Heart right ventricle (tissue), 16 donors: ENCODE measurements around the gene PLCD3. TPM values are rescaled to one million over a fixed set of nuclear protein-coding genes. Genes with fewer than 3 reads are reported as not detected.

Experiments used
- ATAC-seq, 8 donors: fragments of 200-7000 bp; cut with Tn5 transposase; one replicate each; pipeline ENCODE4 v1.9.1; 2020; ENCODE audit warnings: mild to moderate bottlenecking in 8 of 8, moderate library complexity in 8 of 8, moderate number of reproducible peaks in 1 of 8
- DNase-seq, 2 donors: peaks; one replicate each; pipeline ENCODE4 v3.0.0-alpha.2; 2020
- H3K27ac ChIP-seq, 10 donors: fragments of 200-600 bp; sonication (generic) in 2 of 10; one replicate each; pipeline versions ENCODE4 v1.5.0 to v1.8.0; 2020 to 2022; ENCODE audit warnings: mild to moderate bottlenecking in 3 of 10
- H3K27me3 ChIP-seq, 7 donors: fragments of 200-600 bp; one replicate each; pipeline ENCODE4 v1.8.0; 2021 to 2022; ENCODE audit warnings: mild to moderate bottlenecking in 2 of 7
- H3K36me3 ChIP-seq, 9 donors: fragments of 200-600 bp; sonication (generic) in 1 of 9; one replicate each; pipeline versions ENCODE4 v1.5.0 to v1.8.0; 2020 to 2022; ENCODE audit warnings: mild to moderate bottlenecking in 2 of 9
- H3K4me1 ChIP-seq, 9 donors: fragments of 200-600 bp; sonication (generic) in 1 of 9; one replicate each; pipeline versions ENCODE4 v1.5.0 to v1.8.0; 2020 to 2022; ENCODE audit warnings: mild to moderate bottlenecking in 4 of 9
- H3K4me3 ChIP-seq, 10 donors: fragments of 200-600 bp; sonication (generic) in 2 of 10; one replicate each; pipeline versions ENCODE4 v1.5.0 to v1.8.0; 2020 to 2022; ENCODE audit warnings: mild to moderate bottlenecking in 7 of 10, moderate library complexity in 2 of 10
- H3K9me3 ChIP-seq, 11 donors: fragments of 200-600 bp in 10 of 11; sonication (generic) in 2 of 11; one replicate each; pipeline versions ENCODE4 v1.5.0 to v1.8.0; 2013 to 2022; ENCODE audit warnings: mild to moderate bottlenecking in 2 of 11, control low read depth in 1 of 11, moderate library complexity in 1 of 11
- WGBS, 2 donors: extraction: QIAGEN DNeasy Blood & Tissue Kit; methylation state at CpG; one replicate each; pipeline ENCODE4 v1.1.7; 2013; ENCODE audit warnings: inconsistent platforms in 1 of 2; 5-methylcytosine and 5-hydroxymethylcytosine counted together
- intact Hi-C, 10 donors: fragments of 100-400 bp; cut with DNase I; formaldehyde crosslinking; loops; one replicate each; pipeline versions ENCODE4 v1.11.1 to v1.14.2; 2022
- polyA plus RNA-seq, 2 donors: library from polyadenylated mRNA; stranded (reverse); fragments of 200-250 nt; gene quantifications; one replicate each; pipeline ENCODE4 v1.2.3, GENCODE V29; 2013
- total RNA-seq, 10 donors: library from RNA; stranded (reverse); fragmentation: NEBNext Ultra II Directional in 3 of 10; extraction: Animal tissue kit (Norgen Biotek cat#: 25700) in 3 of 10; gene quantifications; one replicate each; pipeline versions ENCODE4 v1.2.1 to v1.2.4, GENCODE V29; 2021 to 2023
- TF ChIP-seq, protein P1 (sequence below), 9 donors: fragments of 200-600 bp; sonication (generic) in 2 of 9; IDR thresholded peaks; one replicate each; pipeline versions ENCODE4 v1.5.0 to v1.8.0; 2021 to 2022; ENCODE audit warnings: antibody characterized with exemption in 9 of 9, mild to moderate bottlenecking in 5 of 9, moderate library complexity in 1 of 9
- donor health status: Arrhythmogenic right ventricular cardiomyopathy.
- donor health status: ischemic (EF 13 %, LVEDD 7.1; RV severe dilation, severe dysfunction).
- donor health status: healthy with polysubstance abuse.
- donor health status: DM: no; HTN: yes; CAD: no.
- donor health status: DM: no; HTN: no; CAD: no.
- donor health status: ischemic (EF 25% LVEDD 6.9; RV normal size, moderate dysfunction).
- donor health status: ischemic (EF 25% LVEDD 5.7; RV mildly dilated, moderate dysfunction).
- donor health status: healthy.
- donor health status: DM: yes; HTN: yes; CAD: no.
- donor health status: Ischemic cardiomyopathy.
- donor health status: ischemic (EF 35%, LVEDD 5.7; RV mildly dilated, moderate dysfunction).
- donor health status: nonischemic (EF 11% LVEDD 7.7; RV severe dilation, severe dysfunction).
- donor health status: DM: yes; HTN: yes; CAD: no.
- donor health status: PGD.
- donor health status: ischemic (EF 29% LVEDD 5.4; RV normal size, mild dysfunction).
- donor health status: nonischemic (EF 23%, LVEDD 6.1; RV moderate dilation, normal function).

Gene PLCD3
- total and polyA plus RNA-seq, 12 donors: 44.6 to 188 (median 112) TPM

DNA sequence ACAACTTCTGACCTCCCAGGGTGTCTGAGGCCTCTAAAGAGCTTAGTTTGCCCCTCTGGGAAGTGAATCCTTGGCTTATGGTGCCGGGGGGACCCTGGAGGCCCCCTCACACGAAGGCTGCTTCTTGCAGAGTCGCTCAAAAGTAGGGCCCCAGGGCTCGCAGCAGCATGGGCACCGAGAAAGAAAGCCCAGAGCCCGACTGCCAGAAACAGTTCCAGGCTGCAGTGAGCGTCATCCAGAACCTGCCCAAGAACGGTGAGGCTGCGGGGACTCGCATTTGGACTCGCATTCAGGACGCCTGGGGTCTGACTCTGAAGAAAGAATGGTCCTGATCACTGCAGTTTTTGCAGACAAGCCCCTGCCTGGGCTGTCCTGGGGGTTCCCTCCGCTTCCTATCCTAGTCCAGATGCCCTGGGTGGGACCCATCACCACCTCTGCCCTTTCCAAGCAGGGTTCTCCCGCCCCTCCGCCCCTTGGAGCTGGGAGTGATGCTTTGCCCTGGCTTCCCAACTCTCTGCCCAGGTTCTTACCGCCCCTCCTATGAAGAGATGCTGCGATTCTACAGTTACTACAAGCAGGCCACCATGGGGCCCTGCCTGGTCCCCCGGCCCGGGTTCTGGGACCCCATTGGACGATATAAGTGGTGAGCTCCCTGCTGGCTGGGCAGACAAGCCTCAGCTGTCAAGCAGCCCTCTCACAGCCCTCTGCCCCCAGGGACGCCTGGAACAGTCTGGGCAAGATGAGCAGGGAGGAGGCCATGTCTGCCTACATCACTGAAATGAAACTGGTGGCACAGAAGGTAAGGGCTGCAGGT is 3.9 kb upstream of the PLCD3 start:
- no peak for DNase-seq
- WGBS, 2 donors: 57 to 66% methylated on average over 21 of the region's 21 CpGs
- intact Hi-C loops: loop anchor here in 9 of 10 donors (1.0 to 10.0 kb wide), 6 partner anchors 61 to 249 kb away; no protein-coding TSS in a partner anchor
- Histone ChIP-seq H3K4me1 (peaks cover 13 to 33% (median 27%) of the 10 kb centered on the region in 9 donors), H3K4me3 (peak overlapping the region; percentile 61 to 78 (median 70)), H3K9me3 (no peaks in the 10 kb centered on the region), H3K27me3 (no peaks in the 10 kb centered on the region), H3K36me3 (peaks cover 0 to 28% (median 0%) of the 10 kb centered on the region in 9 donors), H3K27ac (peak overlapping the region in 9 of 10 donors; percentile 65 to 86 (median 79))
- no peak for ATAC-seq
- TF ChIP-seq, protein P1, sequence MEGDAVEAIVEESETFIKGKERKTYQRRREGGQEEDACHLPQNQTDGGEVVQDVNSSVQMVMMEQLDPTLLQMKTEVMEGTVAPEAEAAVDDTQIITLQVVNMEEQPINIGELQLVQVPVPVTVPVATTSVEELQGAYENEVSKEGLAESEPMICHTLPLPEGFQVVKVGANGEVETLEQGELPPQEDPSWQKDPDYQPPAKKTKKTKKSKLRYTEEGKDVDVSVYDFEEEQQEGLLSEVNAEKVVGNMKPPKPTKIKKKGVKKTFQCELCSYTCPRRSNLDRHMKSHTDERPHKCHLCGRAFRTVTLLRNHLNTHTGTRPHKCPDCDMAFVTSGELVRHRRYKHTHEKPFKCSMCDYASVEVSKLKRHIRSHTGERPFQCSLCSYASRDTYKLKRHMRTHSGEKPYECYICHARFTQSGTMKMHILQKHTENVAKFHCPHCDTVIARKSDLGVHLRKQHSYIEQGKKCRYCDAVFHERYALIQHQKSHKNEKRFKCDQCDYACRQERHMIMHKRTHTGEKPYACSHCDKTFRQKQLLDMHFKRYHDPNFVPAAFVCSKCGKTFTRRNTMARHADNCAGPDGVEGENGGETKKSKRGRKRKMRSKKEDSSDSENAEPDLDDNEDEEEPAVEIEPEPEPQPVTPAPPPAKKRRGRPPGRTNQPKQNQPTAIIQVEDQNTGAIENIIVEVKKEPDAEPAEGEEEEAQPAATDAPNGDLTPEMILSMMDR (IDR thresholded peaks at IDR 0.05): no peak

DNA sequence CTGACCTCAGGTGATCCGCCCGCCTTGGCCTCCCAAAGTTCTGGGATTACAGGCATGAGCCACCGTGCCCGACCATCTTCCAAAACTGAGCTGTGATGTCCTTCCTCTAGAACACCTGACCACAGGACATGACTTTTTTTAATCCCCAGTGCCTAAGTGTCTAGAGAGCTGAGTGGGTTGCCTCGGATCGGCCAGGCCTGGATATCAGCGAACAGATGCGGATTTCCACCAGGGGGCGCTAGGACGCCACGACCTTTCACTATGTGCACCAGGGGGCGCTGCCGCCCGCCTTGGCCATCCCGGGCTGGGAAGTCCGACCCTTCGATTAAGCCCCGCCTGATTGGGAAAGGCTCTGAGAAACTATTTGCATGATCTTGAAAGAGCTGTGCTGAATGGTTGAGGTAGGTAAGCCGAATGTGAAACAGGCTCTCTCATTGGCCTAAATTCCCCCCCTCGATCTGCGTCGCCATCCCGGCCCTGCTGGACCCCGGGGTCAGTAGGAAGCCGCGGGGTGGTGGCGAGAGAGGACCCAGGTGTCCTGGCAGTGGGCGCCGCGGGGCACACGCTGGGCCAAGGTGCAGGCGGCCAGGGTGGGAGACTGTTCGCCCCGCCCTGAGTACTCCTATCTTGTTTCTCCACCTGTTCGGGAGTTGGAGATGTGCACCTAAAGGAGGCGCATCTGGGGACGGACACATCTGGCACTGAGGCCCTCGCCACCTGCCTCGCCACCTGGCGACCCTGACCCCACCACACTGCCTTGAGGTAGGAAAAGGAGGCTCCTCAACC is 3.1 kb upstream of the PLCD3 start, which contains the start of gene ACBD4:
Gene ACBD4 (plus strand): TSS at position 496 of the 786 bp plus-strand sequence. CDS start 458 bp downstream, outside the sequence.
- 7% methylated on average over 40 of the region's 40 CpGs for WGBS, 2 donors

DNA sequence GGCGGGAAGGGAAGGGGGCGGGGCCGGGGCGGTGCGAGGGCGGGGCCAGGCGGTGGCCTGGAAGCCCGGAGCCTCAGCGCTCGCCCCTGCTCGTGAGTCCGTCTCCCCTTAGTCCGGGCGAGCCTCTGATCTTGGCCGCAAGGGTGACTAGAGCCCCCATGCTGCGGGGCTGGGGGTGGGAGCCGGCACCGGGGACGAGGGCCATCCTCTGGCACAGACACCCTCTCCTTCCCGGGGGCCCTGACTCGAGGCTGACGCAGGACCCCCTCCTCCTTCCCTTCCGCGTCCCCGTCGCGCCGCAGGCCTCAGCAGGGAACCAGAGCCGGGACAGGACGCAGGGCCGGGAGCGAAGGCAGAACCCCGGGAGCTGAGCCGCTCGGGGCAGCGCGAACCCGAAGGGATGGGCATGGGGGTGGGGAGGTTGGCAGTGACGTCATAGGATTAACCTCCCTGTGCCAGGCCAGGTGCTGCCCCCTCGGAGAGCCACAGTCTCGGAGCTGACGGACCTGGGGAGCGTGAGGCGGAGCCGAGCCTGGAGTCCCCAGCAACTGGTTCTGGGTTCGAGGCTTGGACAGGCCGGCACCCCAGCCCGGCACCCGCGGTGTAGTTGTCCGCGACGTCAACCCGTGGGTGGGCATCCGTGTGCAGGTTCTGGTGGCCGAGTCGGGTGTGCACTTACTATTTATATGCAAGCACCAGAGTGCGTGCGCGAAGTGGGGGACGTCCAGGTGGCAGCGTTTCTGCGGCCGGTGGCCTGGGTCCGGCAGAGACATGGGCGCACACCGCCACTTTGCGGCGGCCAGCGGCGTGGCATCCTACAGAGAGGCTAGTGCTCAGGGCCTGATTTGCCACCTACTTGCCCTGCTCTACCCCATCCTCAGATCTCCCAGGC is 503 bp upstream of the PLCD3 start:
- DNase-seq: peak; percentile 81 to 86
- TF ChIP-seq, protein P1 (IDR thresholded peaks at IDR 0.05): peak; percentile 71 to 86 (median 78)
- peak overlapping the region; percentile 90 to 99 (median 98) for H3K27ac ChIP-seq
- H3K4me1 ChIP-seq: peaks cover 33 to 67% (median 60%) of the 10 kb centered on the region in 9 donors
- H3K27me3 ChIP-seq: no peaks in the 10 kb centered on the region
- no peaks in the 10 kb centered on the region for H3K9me3 ChIP-seq
- H3K4me3 ChIP-seq: peak overlapping the region; percentile 75 to 100 (median 93)
- intact Hi-C loops: loop anchor here in 5 of 10 donors (1.0 to 10.0 kb wide), 10 partner anchors 36 to 358 kb away; partner anchors contain the start of gene NMT1 (in 1 of the 5)
- H3K36me3 ChIP-seq: peaks cover 0 to 4% (median 0%) of the 10 kb centered on the region in 9 donors
- ATAC-seq: peak; percentile 64 to 80 (median 78)
- WGBS, 2 donors: 1% methylated on average over 57 to 65 of the region's 71 CpGs

More for the DNA sequence above, 3.1 kb upstream of the PLCD3 start, which contains the start of gene ACBD4:
- Histone ChIP-seq H3K36me3 (peaks cover 0 to 28% (median 0%) of the 10 kb centered on the region in 9 donors), H3K27me3 (no peaks in the 10 kb centered on the region), H3K27ac (peak within 1 kb of the TSS in 9 of 10 donors; percentile 65 to 86 (median 79)), H3K4me1 (peaks cover 13 to 41% (median 35%) of the 10 kb centered on the region in 9 donors), H3K4me3 (peak within 1 kb of the TSS; percentile 61 to 78 (median 70)), H3K9me3 (no peaks in the 10 kb centered on the region)
- DNase-seq (peak; percentile 94 to 97), ATAC-seq (peak; percentile 73 to 90 (median 86))
- TF ChIP-seq, protein P1 (IDR thresholded peaks at IDR 0.05): peak; percentile 100
- intact Hi-C loops: loop anchor here in 9 of 10 donors (1.0 to 10.0 kb wide), 6 partner anchors 61 to 249 kb away; no protein-coding TSS in a partner anchor
